ENCODE results near the gene SMC6. TPM values are rescaled to one million over a fixed set of nuclear protein-coding genes. Genes with fewer than 3 reads are reported as not detected.

Gene SMC6
- total and polyA plus RNA-seq, 4 donors: 6.9 to 34.8 (median 10.6) TPM

GRCh38 chr2:17648581-17648980, 105.0 kb downstream of the SMC6 start:
- Histone ChIP-seq H3K4me1 (ENCODE audit: control insufficient read depth in 5 of 5, insufficient read depth in 5 of 5, low read length in 5 of 5) (peaks cover 0 to 31% (median 9%) of the 10 kb centered on the region in 5 donors), H3K9ac (ENCODE audit: insufficient read depth in 1 of 2, low read length in 2 of 2) (no peak overlapping the region), H3K27me3 (ENCODE audit: control insufficient read depth in 3 of 3, insufficient read depth in 3 of 3, low read length in 2 of 3) (no peaks in the 10 kb centered on the region), H3K36me3 (ENCODE audit: control insufficient read depth in 4 of 4, insufficient read depth in 4 of 4, low read length in 4 of 4) (no peaks in the 10 kb centered on the region), H3K4me3 (no peak overlapping the region), H3K9me3 (ENCODE audit: control insufficient read depth in 4 of 4, insufficient read depth in 3 of 4, low read length in 3 of 4) (peaks cover 0 to 2% (median 0%) of the 10 kb centered on the region in 4 donors), H3K27ac (ENCODE audit: low read depth in 1 of 2, low read length in 1 of 2) (no peak overlapping the region)
- DNase-seq (no peak), ATAC-seq (ENCODE audit: insufficient read depth, low FRiP score) (no peak)
- no peak for TF ChIP-seq CTCF (IDR thresholded peaks at IDR 0.05; ENCODE audit: control extremely low read depth, extremely low read depth)
- 47 to 72% methylated on average over 1 of the region's 1 CpG for WGBS, 2 donors

- DNase-seq (peak; percentile 14 to 46 (median 28)), ATAC-seq (ENCODE audit: insufficient read depth, low FRiP score) (no peak)
- H3K9ac ChIP-seq (ENCODE audit: insufficient read depth in 1 of 2, low read length in 2 of 2): no peak overlapping the region
- H3K27ac ChIP-seq (ENCODE audit: low read depth in 1 of 2, low read length in 1 of 2): no peak overlapping the region
- WGBS, 2 donors: 58 to 79% methylated on average over 5 of the region's 5 CpGs
- no peaks in the 10 kb centered on the region for H3K27me3 ChIP-seq (ENCODE audit: control insufficient read depth in 3 of 3, insufficient read depth in 3 of 3, low read length in 2 of 3)
- H3K36me3 ChIP-seq (ENCODE audit: control insufficient read depth in 4 of 4, insufficient read depth in 4 of 4, low read length in 4 of 4): no peaks in the 10 kb centered on the region
- no peak overlapping the region for H3K4me3 ChIP-seq
- TF ChIP-seq CTCF (IDR thresholded peaks at IDR 0.05; ENCODE audit: control extremely low read depth, extremely low read depth): no peak
- peaks cover 0 to 31% (median 9%) of the 10 kb centered on the region in 5 donors for H3K4me1 ChIP-seq (ENCODE audit: control insufficient read depth in 5 of 5, insufficient read depth in 5 of 5, low read length in 5 of 5)
- peaks cover 0 to 2% (median 0%) of the 10 kb centered on the region in 4 donors for H3K9me3 ChIP-seq (ENCODE audit: control insufficient read depth in 4 of 4, insufficient read depth in 3 of 4, low read length in 3 of 4)
Measured at GRCh38 chr2:17646838-17647701, 106.5 kb downstream of the SMC6 start.

GRCh38 chr2:17646081-17646554, 107.5 kb downstream of the SMC6 start:
- Histone ChIP-seq H3K9ac (ENCODE audit: insufficient read depth in 1 of 2, low read length in 2 of 2) (no peak overlapping the region), H3K4me3 (no peak overlapping the region), H3K27me3 (ENCODE audit: control insufficient read depth in 3 of 3, insufficient read depth in 3 of 3, low read length in 2 of 3) (no peaks in the 10 kb centered on the region), H3K27ac (ENCODE audit: low read depth in 1 of 2, low read length in 1 of 2) (no peak overlapping the region), H3K4me1 (ENCODE audit: control insufficient read depth in 5 of 5, insufficient read depth in 5 of 5, low read length in 5 of 5) (peaks cover 0 to 31% (median 9%) of the 10 kb centered on the region in 5 donors), H3K36me3 (ENCODE audit: control insufficient read depth in 4 of 4, insufficient read depth in 4 of 4, low read length in 4 of 4) (no peaks in the 10 kb centered on the region), H3K9me3 (ENCODE audit: control insufficient read depth in 4 of 4, insufficient read depth in 3 of 4, low read length in 3 of 4) (no peaks in the 10 kb centered on the region)
- WGBS, 2 donors: 0 to 2% methylated on average over 3 of the region's 3 CpGs
- ATAC-seq (ENCODE audit: insufficient read depth, low FRiP score) (peak; percentile 77), DNase-seq (peak; percentile 74 to 94 (median 89))
- peak; percentile 55 for TF ChIP-seq CTCF (IDR thresholded peaks at IDR 0.05; ENCODE audit: control extremely low read depth, extremely low read depth)
